Smooth muscle cell (in vitro differentiated cells): ENCODE data around the gene ZC3HAV1L. TPM values are rescaled to one million over a fixed set of nuclear protein-coding genes. Genes with fewer than 3 reads are reported as not detected.
"Not testable (repeated sequence)": the region's sequence is repeated elsewhere in the genome, so short reads cannot be mapped to it uniquely, and the experiment has no call there.

ENCODE experiments used
- DNase-seq: peaks from one replicate; lab custom pipeline; 2025; ENCODE audit not compliant: unreplicated experiment; lab: John Stamatoyannopoulos, UW
- H2AFZ ChIP-seq: fragments of 200-600 bp; sonication (generic); 2 replicates; pipeline ENCODE4 v1.6.0; 2016; ENCODE audit warnings: antibody characterized with exemption, low read depth, mild to moderate bottlenecking
- H3F3A ChIP-seq: fragments of 200-600 bp; sonication (generic); 2 replicates; pipeline ENCODE4 v1.6.0; 2017; ENCODE audit warnings: antibody characterized with exemption, low read depth
- H3K27ac ChIP-seq: fragments of 200-600 bp; sonication (generic); 2 replicates; pipeline ENCODE4 v1.5.1; 2016; ENCODE audit warnings: low read depth, mild to moderate bottlenecking
- H3K27me3 ChIP-seq: fragments of 200-600 bp; sonication (generic); 2 replicates; pipeline ENCODE4 v1.6.1; 2016; ENCODE audit warnings: low read depth, mild to moderate bottlenecking
- H3K36me3 ChIP-seq: fragments of 200-600 bp; sonication (generic); 2 replicates; pipeline ENCODE4 v1.5.1; 2016; ENCODE audit warnings: low read depth
- H3K4me1 ChIP-seq: fragments of 200-600 bp; sonication (generic); 2 replicates; pipeline ENCODE4 v1.5.1; 2016; ENCODE audit warnings: low read depth
- H3K4me2 ChIP-seq: fragments of 200-600 bp; sonication (generic); 2 replicates; pipeline ENCODE4 v1.6.0; 2016; ENCODE audit warnings: mild to moderate bottlenecking
- H3K4me3 ChIP-seq: fragments of 200-600 bp; sonication (generic); 2 replicates; pipeline ENCODE4 v1.5.1; 2016; ENCODE audit warnings: mild to moderate bottlenecking
- H3K79me2 ChIP-seq: fragments of 200-600 bp; sonication (generic); 2 replicates; pipeline ENCODE4 v1.6.0; 2016; ENCODE audit warnings: low read depth, mild to moderate bottlenecking
- H3K9ac ChIP-seq: fragments of 200-600 bp; sonication (generic); 2 replicates; pipeline ENCODE4 v1.6.0; 2016; ENCODE audit warnings: low read depth
- H3K9me3 ChIP-seq: fragments of 200-600 bp; sonication (generic); replicated peaks from 2 replicates; pipeline ENCODE4 v1.5.1; 2016; ENCODE audit warnings: low read depth
- H4K20me1 ChIP-seq: fragments of 200-600 bp; sonication (generic); 2 replicates; pipeline ENCODE4 v1.6.0; 2016; ENCODE audit warnings: low read depth
- CTCF ChIP-seq: fragments of 200-600 bp; sonication (generic); IDR thresholded peaks from 2 replicates; pipeline ENCODE4 v1.5.1; 2017; ENCODE audit warnings: borderline replicate concordance, mild to moderate bottlenecking, antibody characterized with exemption; ENCODE audit not compliant: insufficient read depth, poor library complexity, severe bottlenecking
- WGBS: methylation state at CpG from one replicate; pipeline ENCODE4 v1.1.7; 2016; ENCODE audit warnings: low lambda C conversion rate; 5-methylcytosine and 5-hydroxymethylcytosine counted together
- polyA plus RNA-seq: library from polyadenylated mRNA; unstranded; fragments of >200 nt; fragmentation: Nextera tagmentation; extraction: Ambion mirVana; gene quantifications from 2 replicates; pipeline ENCODE4 v1.2.1, GENCODE V29; 2016
- total RNA-seq: library from RNA; depleted of rRNA; stranded (reverse); fragments of >200 nt; gene quantifications from 2 replicates; pipeline ENCODE4 v1.2.3, GENCODE V29; 2014

Gene ZC3HAV1L
- total and polyA plus RNA-seq, 2 experiments from 2014 or later: 17.0 to 47.2 TPM

GRCh38 chr7:139033346-139034114 is 2.3 kb downstream of the ZC3HAV1L start:
- no peak overlapping the region for H2AFZ ChIP-seq
- no peaks in the 10 kb centered on the region for H3F3A ChIP-seq
- peaks cover 28% of the 10 kb centered on the region for H3K79me2 ChIP-seq
- WGBS: 94% methylated on average over 6 of the region's 6 CpGs
- H3K9me3 ChIP-seq: no peaks in the 10 kb centered on the region
- no peak overlapping the region for H3K9ac ChIP-seq
- H3K4me3 ChIP-seq: no peak overlapping the region
- H3K36me3 ChIP-seq: peaks cover 3% of the 10 kb centered on the region
- peaks cover 5% of the 10 kb centered on the region for H3K4me1 ChIP-seq
- H3K27me3 ChIP-seq: no peaks in the 10 kb centered on the region
- H3K4me2 ChIP-seq: peak overlapping the region; percentile 99
- no peak overlapping the region for H3K27ac ChIP-seq
- TF ChIP-seq CTCF: no peak
- H4K20me1 ChIP-seq: peaks cover 27% of the 10 kb centered on the region
- DNase-seq: no peak

- 96% methylated on average over 4 of the region's 4 CpGs for WGBS
Observed at GRCh38 chr7:139032473-139032872, 3.4 kb downstream of the ZC3HAV1L start.

GRCh38 chr7:139029353-139029752 is 6.5 kb downstream of the ZC3HAV1L start:
- Histone ChIP-seq H3F3A (no peaks in the 10 kb centered on the region), H3K9ac (no peak overlapping the region), H2AFZ (no peak overlapping the region), H4K20me1 (peaks cover 26% of the 10 kb centered on the region), H3K9me3 (no peaks in the 10 kb centered on the region), H3K27me3 (no peaks in the 10 kb centered on the region), H3K4me1 (no peaks in the 10 kb centered on the region), H3K36me3 (peaks cover 15% of the 10 kb centered on the region), H3K79me2 (peaks cover 16% of the 10 kb centered on the region), H3K4me2 (no peak overlapping the region), H3K27ac (no peak overlapping the region), H3K4me3 (no peak overlapping the region)
- DNase-seq: no peak
- 89% methylated on average over 3 of the region's 3 CpGs for WGBS
- TF ChIP-seq CTCF: no peak

More at GRCh38 chr7:139032473-139032872, 3.4 kb downstream of the ZC3HAV1L start:
- Histone ChIP-seq H3K9ac (no peak overlapping the region), H3K27me3 (no peaks in the 10 kb centered on the region), H2AFZ (no peak overlapping the region), H3K36me3 (peaks cover 3% of the 10 kb centered on the region), H4K20me1 (peaks cover 27% of the 10 kb centered on the region), H3K4me2 (no peak overlapping the region), H3K4me3 (no peak overlapping the region), H3K27ac (no peak overlapping the region), H3F3A (no peaks in the 10 kb centered on the region), H3K79me2 (peaks cover 28% of the 10 kb centered on the region), H3K9me3 (no peaks in the 10 kb centered on the region), H3K4me1 (peaks cover 5% of the 10 kb centered on the region)
- no peak for TF ChIP-seq CTCF
- DNase-seq: no peak

GRCh38 chr7:139026551-139026950 is 9.3 kb downstream of the ZC3HAV1L start:
- Histone ChIP-seq H2AFZ (no peak overlapping the region), H3K36me3 (peaks cover 20% of the 10 kb centered on the region), H3K4me3 (no peak overlapping the region), H4K20me1 (peaks cover 14% of the 10 kb centered on the region), H3K9ac (no peak overlapping the region), H3K79me2 (peaks cover 3% of the 10 kb centered on the region), H3F3A (no peaks in the 10 kb centered on the region), H3K4me1 (no peaks in the 10 kb centered on the region), H3K9me3 (no peaks in the 10 kb centered on the region), H3K4me2 (no peak overlapping the region), H3K27me3 (no peaks in the 10 kb centered on the region), H3K27ac (no peak overlapping the region)
- WGBS: 99% methylated on average over 6 of the region's 6 CpGs
- DNase-seq: no peak
- TF ChIP-seq CTCF: no peak

- H3K79me2 ChIP-seq, H3K4me1 ChIP-seq, H3K9ac ChIP-seq, H3F3A ChIP-seq, H3K4me2 ChIP-seq, H3K9me3 ChIP-seq, H3K27ac ChIP-seq, DNase-seq, H3K4me3 ChIP-seq, H2AFZ ChIP-seq, H3K27me3 ChIP-seq: not testable (repeated sequence)
- Histone ChIP-seq H3K36me3 (peaks cover 20% of the 10 kb centered on the region), H4K20me1 (peaks cover 14% of the 10 kb centered on the region)
- 99% methylated on average over 5 of the region's 5 CpGs for WGBS
Observed at GRCh38 chr7:139025861-139026260, 10.0 kb downstream of the ZC3HAV1L start.
